ENCODE results near the gene LTBP1.

GRCh38 chr2:33313039-33313438 is 366.3 kb downstream of the LTBP1 start:
- no peak for TF ChIP-seq CTCF (IDR thresholded peaks at IDR 0.05)
- TF ChIP-seq POLR2AphosphoS5 (IDR thresholded peaks at IDR 0.05), result no peak

Data from breast epithelium (tissue), 3 donors.